SK-N-SH treated with all-trans-retinoic acid at 6 μM for 48 hours (cell line): ENCODE results near the gene MESD.

Experiments used
- ARNTL ChIP-seq: fragments of 450-650 bp; formaldehyde crosslinking; IDR thresholded peaks from 2 replicates; pipeline ENCODE4 v1.5.0; 2020; ENCODE audit warnings: low read depth, mild to moderate bottlenecking, moderate library complexity, borderline replicate concordance
- BACH2 ChIP-seq: fragments of 250-450 bp; sonication (Bioruptor Pico); IDR thresholded peaks from 2 replicates; pipeline ENCODE4 v1.9.0; 2021; ENCODE audit warnings: mild to moderate bottlenecking, borderline replicate concordance
- GLIS3 ChIP-seq: fragments of 250-450 bp; sonication (Bioruptor Pico); IDR thresholded peaks from 2 replicates; pipeline ENCODE4 v1.5.0; 2020; ENCODE audit warnings: mild to moderate bottlenecking, moderate library complexity
- PPARA ChIP-seq: fragments of 250-450 bp; sonication (Bioruptor Pico); IDR thresholded peaks from 2 replicates; pipeline ENCODE4 v1.5.0; 2020; ENCODE audit warnings: mild to moderate bottlenecking, borderline replicate concordance
- ZFP3 ChIP-seq: fragments of 250-450 bp; sonication (Bioruptor Pico); IDR thresholded peaks from 2 replicates; pipeline ENCODE4 v1.5.0; 2020; ENCODE audit warnings: mild to moderate bottlenecking, moderate library complexity
- TF ChIP-seq, protein P1 (sequence below): fragments of 250-450 bp; sonication (Bioruptor Pico); IDR thresholded peaks from 2 replicates; pipeline ENCODE4 v1.5.1; 2021; ENCODE audit warnings: mild to moderate bottlenecking, moderate library complexity
- TF ChIP-seq, protein P2 (sequence below): fragments of 250-450 bp; sonication (Bioruptor Pico); IDR thresholded peaks from 2 replicates; pipeline ENCODE4 v1.8.0; 2020; ENCODE audit warnings: mild to moderate bottlenecking, moderate library complexity, borderline replicate concordance

DNA sequence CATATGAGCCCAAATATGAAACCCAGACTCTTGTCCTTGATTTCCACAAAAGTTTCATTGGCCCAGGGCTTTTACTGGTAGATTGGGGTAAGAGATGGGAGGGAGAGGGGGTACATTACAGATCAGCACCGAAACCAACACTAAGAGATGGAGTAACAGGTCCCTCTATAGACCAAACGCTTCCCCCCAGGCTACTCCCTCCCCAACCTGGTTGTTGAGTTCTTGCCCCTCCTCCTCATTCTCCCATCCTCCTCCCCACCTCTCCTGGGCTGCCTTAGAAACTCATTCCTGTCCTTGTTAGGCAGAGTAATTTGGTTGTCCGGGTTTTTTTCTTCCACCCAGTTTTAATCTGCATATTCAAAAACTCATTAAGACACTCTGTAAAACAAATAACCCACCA, 74.1 kb downstream of the MESD start:
- TF ChIP-seq, protein P1, sequence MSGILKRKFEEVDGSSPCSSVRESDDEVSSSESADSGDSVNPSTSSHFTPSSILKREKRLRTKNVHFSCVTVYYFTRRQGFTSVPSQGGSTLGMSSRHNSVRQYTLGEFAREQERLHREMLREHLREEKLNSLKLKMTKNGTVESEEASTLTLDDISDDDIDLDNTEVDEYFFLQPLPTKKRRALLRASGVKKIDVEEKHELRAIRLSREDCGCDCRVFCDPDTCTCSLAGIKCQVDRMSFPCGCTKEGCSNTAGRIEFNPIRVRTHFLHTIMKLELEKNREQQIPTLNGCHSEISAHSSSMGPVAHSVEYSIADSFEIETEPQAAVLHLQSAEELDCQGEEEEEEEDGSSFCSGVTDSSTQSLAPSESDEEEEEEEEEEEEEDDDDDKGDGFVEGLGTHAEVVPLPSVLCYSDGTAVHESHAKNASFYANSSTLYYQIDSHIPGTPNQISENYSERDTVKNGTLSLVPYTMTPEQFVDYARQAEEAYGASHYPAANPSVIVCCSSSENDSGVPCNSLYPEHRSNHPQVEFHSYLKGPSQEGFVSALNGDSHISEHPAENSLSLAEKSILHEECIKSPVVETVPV (CRISPR knock-in tag) = no peak
- TF ChIP-seq ZFP3 (CRISPR knock-in tag) (no peak), GLIS3 (no peak), PPARA (no peak), ARNTL (CRISPR knock-in tag) (no peak), BACH2 (no peak)
- TF ChIP-seq, protein P2, sequence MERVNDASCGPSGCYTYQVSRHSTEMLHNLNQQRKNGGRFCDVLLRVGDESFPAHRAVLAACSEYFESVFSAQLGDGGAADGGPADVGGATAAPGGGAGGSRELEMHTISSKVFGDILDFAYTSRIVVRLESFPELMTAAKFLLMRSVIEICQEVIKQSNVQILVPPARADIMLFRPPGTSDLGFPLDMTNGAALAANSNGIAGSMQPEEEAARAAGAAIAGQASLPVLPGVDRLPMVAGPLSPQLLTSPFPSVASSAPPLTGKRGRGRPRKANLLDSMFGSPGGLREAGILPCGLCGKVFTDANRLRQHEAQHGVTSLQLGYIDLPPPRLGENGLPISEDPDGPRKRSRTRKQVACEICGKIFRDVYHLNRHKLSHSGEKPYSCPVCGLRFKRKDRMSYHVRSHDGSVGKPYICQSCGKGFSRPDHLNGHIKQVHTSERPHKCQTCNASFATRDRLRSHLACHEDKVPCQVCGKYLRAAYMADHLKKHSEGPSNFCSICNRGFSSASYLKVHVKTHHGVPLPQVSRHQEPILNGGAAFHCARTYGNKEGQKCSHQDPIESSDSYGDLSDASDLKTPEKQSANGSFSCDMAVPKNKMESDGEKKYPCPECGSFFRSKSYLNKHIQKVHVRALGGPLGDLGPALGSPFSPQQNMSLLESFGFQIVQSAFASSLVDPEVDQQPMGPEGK (CRISPR knock-in tag) = no peak
